Esophagus squamous epithelium (tissue), 4 donors: ENCODE measurements around the gene EFHC2.

Source experiments
- CTCF ChIP-seq, 6 experiments: fragments of 450-650 bp in 4 of 6; fragments of 200-600 bp in 2 of 6; sonication (generic) in 2 of 6; IDR thresholded peaks; one replicate each; pipeline ENCODE4 v1.5.1; 2016 to 2019; ENCODE audit warnings: antibody characterized with exemption in 6 of 6, mild to moderate bottlenecking in 4 of 6, moderate library complexity in 4 of 6
- POLR2A ChIP-seq, 4 donors: fragments of 450-650 bp; IDR thresholded peaks; one replicate each; pipeline ENCODE4 v1.6.1; 2017; ENCODE audit warnings: antibody characterized with exemption in 4 of 4, mild to moderate bottlenecking in 4 of 4, moderate library complexity in 3 of 4

GRCh38 chrX:44104699-44105098 lies 238.8 kb downstream of the EFHC2 start:
- TF ChIP-seq CTCF (IDR thresholded peaks at IDR 0.05) (no peak), POLR2A (IDR thresholded peaks at IDR 0.05) (no peak)
